HG03378 (cell line): Measurements from ENCODE around the gene HOXA3.

Source experiments
- ATAC-seq: cut with Tn5 transposase; IDR thresholded peaks from one replicate; pipeline ENCODE4 v1.9.1; 2021; ENCODE audit warnings: mild to moderate bottlenecking, moderate library complexity; ENCODE audit not compliant: unreplicated experiment

The HOXA3 gene

DNA sequence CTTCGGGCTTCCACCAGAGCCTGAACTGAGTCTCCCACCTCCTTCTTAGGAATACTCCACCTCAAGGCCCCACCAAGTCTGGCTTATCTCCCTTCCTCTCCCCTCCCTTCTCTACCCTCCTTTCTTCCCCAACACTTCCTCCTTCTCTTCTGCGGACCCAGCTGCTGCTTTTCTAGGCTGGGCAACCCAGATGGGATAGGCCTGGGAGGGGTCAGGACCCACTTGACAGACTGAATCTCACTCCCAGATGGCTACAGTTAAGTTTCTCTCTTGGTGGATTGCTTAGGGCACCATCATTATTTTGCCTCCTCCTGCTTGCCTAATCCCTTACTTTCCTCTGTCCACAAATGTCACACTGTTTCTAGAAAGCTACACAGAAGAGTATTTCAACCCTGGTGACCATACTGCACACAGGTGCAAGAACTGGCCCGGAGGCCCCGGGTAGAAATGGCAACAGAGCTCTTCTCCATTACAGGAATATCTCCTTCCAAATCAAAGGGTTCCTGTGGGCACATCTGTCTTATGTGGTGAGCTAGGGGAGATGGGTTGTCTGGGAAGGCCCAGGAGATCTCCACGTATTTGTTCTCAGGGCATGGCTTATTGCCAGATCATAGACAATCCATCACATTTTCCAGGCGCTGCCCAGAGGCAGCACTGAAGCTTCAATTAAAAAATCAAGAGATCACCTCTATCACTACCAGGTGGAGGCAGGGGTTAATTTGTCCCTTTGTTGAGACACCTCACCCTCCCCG is 37.8 kb upstream of the HOXA3 start:
- no peak for ATAC-seq

DNA sequence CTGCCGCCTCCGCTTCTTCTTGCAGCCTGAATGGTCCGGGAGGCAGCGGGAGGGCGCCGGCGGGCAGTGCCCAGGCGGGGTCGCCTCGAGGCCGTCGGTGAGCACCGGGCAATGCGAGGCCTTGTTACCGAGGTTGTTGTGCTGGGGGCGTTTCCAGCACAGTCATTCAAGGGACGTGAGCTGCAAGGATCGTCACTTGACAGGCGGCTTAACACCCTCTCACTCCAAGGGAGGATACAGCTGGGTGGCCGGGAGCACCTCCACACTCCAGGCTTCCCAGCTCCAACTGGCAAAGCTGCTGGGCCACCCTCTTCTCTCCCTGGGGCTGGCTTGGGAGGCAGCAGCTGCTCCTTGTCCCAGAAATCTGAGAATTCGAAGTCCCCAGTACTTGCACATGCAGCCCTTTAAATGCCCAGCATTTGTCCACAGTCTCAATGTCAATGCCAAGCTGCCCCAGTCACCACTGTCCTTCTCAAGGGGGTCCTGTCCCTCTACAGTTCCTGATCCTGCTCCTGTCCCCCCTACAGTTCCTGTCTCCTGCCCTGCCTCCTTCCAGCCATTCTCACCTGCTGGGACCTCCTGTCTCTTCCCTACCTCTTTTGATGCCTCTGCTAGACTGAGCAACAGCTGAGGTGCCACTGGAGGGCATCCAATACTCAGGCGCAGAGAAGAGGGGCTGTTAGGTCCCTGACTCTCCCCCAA is 37.1 kb upstream of the HOXA3 start:
- ATAC-seq: no peak

DNA sequence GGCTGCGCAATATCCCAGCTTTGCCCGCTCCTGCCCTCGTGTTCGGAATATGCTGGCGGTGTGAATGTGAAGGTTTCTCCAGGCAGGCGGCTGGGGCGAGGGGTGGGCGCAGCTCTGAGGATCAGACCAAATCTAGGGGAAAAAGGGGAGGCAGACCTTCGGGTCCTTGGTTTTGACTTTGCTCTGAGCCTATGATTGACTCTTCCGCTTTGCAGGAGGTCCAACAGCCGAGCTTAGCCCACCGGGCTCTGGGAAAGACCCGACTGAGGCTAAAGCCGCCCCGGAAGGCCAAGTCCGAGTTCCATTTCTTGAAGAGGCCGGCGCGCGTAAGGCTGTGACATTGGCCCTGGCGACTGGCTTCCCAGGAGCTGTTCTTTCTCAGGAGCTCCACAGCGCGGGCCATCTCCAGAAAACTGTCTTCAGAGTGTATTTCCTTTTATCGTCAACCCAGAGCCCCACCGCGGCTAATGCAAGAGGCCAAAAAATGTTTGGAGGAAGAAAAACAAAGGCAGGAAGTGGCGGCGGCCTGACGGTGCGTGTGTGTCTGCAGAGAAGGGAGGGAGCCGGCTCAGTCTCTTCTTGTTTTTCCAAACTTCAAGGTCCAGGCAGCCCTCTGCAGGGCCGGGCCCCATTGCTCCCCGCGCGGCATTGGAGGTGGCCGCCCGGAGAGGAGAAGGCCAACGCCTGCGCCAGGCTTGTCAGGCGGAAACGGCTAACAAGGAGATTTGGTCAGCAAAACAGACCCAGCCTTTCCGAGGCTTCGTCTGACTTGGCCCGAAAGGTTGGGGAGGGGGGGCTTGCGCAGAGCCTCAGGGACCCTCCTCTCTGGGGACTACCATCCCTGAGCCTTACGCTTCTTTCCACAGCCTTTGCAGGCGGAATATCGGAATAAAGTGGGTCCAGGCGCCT is 36.3 kb upstream of the HOXA3 start:
- ATAC-seq: no peak

DNA sequence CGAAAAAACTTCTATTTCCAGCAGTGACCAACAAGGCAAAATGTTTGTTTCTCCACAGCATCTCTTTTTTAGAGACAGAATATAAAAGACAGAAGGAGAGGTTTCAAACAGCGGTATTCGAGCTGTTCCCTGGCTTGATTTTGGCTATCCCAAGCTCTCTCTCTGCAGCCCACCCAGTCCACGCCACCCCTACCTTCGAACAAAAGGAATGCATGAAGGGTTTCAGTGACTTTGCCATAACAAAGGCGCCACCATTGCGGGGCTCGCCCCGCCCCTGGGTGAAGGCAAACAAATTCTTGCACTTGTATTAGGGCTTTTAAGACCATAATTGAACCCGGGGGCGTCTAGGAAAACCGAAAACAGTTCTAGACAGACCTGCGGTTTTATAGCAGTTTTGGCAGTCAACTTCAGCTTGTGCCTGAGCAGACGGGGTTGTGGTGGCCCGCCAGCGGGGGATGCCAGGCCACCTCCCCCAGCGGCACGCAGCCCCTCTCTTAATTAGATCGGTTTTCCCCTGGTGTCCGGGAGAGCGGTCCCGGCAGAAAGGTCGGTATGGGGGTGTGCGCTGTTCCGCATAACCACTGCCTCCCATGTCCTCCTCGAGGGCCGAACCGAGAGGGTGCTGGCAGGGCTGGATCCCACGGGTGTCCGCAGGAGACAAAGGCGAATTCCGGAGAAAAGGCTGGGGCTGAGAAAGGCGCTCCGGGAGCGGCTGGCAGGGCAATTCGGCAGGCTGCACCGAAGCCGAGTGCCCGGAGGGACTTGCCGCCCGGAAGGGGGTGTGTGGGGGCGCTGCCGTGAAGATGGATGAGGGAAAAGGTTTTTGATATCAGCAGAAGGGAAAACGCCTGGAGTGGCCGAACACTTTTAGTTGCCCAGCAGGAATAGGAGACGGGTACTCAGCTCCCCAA is 35.3 kb upstream of the HOXA3 start:
- ATAC-seq: no peak

DNA sequence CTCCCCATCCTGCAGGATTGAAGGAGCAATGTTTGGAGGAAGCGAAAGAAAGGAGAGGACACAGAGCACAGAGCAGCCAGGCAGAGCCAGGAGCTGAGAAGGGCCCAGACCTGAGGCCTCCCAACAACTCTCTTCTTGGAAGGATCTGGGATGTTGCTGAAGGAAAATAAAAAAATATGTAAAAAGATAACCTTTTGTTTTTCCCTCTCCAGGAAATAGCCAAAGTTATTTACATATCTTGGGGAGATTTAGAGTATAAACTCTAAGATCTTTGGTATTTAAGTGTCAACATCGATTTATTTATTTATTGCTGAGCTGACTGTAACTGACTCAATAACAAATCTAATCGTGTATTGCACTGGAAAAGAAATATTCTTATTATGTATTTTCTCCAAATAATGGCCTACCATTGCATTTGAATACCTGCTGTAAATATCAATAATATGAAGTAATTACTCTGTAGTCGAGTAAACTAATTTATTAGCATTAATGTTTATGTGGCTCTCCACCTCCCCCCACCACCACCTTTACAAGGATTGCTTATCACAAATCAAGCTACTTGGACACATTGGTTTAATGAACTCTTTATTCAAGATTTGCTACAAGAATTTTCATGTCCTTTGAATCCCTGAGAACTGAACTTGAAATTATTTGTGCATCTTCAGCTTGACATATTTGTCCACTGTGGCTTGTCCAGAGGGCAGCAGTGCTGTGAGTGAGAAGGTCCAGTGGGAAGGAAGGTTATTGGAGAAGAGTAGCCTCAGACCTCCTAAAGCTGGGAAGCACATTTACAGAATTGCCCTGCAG is 34.5 kb upstream of the HOXA3 start:
- ATAC-seq: no peak

DNA sequence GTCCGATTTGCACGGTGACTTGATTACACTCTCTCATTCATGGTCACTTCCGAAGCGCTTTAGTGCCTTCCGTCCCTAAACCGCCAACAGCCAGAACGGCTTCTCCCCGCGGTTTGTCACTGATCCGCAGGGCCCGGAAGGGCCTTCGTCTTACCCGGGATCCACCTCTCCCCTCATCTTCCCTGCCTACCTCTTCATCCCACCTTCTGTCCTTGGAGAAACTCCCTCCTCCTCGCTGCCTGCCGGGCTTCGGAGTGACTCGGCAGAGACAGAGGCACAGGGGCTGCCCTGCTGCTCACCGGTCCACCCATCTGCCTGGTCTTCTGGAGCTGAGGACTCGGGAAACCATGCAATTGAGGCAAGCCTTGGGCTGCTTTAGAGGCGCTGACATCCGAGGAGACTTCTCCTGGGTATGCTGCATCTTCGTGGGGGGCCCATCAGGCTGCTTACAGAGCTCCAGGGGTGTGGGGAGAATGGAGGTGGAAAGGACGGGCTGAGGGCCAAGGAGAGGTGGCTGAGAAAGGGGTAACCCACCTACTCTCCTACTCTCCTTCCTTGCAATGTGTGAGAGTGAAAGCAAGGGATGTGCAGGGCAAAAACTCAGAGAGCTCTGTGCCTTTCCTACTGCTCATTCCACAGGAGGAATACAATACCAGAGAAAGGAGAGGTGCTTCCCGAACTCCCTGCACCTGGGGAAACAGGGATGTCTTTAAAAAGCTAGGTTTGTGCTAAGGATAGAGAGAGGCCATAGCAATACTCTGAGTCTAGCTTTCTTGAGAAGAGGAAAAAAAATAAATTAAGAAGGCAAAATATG is 33.7 kb upstream of the HOXA3 start:
- ATAC-seq: no peak

DNA sequence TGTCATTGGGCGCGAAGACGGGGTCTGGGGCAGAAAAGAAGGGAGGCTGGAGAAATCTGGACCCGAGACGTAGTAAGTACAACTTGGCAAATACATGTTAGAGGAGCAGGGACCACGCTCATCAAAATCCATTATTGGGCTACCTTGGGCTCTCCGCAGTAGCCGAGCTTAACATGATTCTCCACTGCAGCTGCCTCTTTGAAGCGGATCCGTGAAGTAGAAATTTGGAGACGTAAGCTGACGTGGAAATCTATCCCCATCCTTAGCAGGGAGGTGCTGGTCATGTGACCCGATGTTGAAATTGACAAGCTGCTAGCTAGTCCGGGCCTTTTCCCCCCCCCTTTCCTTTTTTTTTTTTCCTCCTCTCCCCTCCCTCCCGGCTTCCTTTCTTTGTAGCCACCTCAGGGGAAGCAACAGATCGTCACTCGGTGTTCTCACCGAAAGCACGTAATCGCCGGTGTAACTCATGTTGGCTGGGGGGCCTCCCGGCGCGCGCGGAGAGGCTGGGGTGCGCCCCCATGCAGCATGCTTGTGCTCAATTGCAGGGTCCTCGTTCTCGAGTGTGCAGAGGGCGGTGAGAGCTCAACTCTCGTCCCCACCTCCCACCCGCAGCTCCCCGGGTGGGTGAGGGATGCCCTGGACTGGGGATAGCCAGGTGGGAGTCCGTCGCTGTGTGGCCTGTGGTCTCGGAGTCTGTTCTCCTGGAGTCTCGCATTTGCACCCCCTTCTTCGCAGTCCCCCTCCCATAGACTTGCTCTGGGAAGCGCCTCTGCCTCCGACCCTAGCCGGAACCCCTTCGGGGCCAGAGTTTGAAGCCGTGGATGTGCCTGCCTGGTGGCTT is 32.9 kb upstream of the HOXA3 start, which contains the start of gene HOXA11:
TSS of gene HOXA11 (minus strand) at position 220 of the 841 bp plus-strand sequence. CDS start at position 132, 88 bp downstream.
- no peak for ATAC-seq

DNA sequence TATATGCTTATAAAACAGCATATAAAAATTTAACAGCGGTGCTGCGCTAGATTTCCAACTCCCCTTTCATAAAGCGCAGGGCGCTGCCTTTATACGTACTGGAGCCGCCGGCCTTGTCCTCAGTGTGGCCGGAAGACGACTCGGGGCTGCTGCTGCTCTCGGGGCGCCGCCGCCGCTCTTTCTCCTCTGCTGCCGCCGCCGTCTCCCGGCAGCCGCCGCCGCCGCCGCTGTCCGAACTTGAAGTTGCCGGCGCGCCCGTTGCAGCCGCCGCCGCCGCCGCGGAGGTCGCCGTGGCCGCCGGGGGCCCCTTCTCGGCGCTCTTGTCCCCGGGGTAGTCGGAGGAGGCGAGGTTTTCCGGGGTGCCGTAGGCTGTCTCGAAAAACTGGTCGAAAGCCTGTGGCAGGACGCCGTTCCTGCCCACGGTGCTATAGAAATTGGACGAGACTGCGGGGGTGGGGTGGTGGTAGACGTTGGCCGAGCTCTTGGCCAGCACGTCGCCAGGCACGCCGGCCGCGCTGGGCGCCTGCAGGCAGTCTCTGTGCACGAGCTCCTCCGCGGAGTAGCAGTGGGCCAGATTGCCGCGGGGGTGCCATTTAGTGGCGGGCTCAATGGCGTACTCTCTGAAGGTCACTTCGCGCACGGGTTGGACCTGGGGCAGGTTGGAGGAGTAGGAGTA is 32.1 kb upstream of the HOXA3 start:
- no peak for ATAC-seq

DNA sequence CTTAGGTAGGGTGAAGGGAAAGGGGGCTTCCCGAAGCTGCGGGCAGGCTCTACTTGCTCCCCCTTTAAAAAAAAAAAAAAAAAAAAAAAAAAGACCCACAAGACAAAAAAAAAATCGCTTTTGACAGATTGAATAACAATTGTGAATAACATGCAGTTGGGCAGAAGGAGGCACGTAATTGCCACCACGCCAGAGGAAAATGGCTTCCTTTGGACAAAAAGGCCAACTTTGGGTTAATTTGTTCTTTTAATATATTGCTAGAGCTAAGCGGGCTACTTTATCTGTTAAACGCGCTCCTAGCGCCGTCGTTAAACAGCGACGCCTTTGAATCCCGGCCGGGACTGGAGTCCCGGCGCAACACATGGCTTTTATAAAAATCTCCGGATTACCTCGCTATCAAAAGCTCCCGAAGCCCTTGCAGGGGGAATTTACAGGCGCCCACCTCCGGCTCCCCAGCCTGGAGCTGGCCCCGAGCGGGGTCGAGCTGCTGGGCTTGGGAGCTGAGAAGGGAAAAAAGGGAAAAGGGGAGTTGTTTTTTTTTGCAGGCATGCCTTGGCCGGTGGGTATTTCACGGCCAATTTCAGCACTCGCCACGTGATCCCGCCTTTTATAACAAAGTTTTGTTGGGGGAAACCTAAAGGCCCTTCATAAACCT is 31.4 kb upstream of the HOXA3 start:
- no peak for ATAC-seq

DNA sequence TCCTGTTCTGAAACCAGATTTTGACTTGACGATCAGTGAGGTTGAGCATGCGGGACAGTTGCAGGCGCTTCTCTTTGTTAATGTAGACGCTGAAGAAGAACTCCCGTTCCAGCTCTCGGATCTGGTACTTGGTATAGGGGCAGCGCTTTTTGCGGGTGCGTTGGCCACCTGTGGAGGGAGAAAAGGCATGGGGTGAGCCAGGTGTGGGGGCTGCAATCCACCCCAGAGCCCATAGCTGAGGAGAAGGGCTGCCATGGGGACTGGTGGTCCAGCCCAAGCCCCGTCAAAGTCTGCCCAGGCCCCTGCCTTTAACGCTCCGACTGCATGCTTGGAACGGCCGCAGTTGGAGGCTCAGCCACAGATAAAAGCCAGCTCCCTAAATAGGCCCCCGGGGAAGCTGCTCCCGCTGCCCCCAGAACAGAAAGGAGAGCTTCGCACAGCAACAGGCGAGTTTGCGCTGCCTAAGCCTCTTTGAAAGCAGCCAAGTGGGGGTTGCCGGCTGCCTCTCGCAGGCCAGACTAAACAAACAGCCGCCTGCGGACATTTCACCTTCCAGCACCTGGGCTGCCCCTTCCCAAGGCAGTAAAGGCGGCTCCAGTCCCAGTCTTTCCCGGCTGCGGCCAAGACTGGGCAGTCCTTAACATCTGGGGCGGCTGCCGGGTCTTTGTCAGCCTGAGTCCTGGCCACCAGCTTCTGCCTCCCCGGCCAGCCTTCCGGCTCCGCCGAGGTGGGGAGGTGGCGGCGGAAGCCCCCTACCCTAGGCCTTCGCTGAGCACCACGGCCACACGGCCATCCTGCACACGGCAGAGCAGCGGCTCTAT is 30.7 kb upstream of the HOXA3 start:
- no peak for ATAC-seq

DNA sequence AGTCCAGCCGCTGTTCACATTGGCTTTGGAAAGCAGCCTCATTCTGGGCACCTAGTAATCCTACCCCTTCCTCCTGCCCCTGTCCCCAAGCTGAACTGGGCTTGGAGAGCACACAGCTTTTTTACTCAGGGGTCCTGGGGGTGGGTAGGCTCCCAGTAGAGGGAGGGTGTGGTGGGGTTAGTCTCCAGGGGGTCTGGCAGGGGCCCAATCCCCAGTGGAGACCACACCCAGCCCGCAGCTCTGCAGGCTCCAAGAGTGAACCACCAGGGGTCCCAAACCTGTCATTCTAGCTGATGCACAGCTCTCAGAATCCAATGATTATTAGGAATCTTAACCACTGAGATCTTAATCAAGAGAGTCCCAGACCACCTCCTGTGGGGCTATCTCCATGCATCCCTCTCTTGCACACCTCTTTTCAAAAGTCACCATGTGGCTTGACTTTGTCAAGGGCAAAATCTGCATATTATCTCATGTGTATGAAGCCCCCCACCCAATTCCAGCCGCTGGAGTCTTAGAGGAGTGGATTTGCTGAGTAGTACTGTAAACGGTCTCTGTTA is 30.0 kb upstream of the HOXA3 start:
- no peak for ATAC-seq

DNA sequence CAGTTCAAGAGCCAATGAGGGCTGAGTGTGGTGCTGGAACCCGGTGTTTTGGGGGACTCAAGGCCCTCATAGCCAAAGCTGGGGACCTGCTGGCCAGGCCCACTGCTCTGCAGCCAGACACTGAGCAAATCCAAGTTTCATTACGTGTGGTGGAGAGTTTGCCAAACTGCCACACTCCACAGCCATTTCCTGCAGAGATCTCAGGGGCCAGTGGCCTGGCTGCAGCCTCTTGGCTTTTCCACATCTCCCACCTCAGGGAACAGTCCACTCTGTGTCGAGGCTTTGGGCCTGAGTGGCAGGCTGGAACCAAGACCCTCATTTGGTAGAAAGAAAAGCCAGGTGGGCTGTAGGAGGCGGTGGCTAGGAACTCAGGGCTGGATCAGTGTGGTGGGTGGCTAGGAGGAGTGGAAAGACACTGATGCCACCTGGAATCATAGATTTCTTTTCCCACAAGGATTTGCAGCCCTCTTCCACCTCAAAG is 29.5 kb upstream of the HOXA3 start:
- no peak for ATAC-seq

DNA sequence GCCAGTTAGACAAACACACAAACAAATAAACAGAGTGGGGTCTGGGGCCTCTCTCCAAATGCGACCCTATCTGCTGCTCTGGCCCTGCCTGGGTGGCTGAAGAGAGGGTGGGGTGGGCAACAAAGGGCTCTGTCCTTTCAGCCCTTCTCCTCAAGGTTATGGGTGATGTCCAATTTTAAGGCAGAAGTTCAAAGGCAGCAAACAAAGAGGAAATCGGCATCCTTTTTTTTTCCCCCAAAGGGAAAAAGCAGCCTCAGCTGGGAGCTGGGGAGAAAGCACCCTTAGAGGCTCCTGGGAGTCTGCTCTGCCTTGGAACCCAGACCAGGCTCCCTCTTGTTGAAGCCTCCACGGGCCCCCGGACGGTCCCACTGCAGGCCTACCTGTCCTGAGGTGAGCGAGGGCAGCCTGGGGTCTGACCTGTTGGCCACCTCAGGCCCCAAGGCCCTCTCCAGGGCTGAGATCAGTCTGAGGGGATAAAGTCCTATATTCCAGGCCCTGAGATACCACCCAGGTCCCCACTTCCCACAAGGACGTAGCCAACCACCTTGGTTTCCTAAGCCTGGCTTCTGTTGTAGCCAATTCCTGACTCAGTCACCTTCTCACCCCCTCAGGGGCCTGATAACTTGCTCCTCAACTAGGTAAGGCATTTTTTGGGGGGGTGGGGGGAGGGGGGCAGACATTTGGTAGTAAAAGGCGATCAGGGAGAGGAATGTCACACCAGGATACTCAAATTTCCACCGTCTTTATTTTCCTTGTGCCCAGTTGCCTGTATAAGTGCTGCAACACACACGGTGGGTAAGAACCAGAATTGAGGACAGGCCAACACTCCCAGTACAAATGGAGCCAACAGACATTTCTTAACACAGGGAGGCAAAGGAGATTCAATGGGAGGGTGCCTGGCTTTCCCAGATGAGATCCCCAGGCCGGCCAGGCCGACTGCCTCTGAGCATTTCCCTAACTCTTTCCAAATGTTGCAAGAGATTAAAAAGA is 28.3 kb upstream of the HOXA3 start:
- ATAC-seq: no peak
